SH-SY5Y (cell line): ENCODE results near the gene NIPAL1.

Experiments
- GATA2 ChIP-seq: IDR thresholded peaks from 2 replicates; pipeline ENCODE4 v1.6.1; 2011; ENCODE audit warnings: mild to moderate bottlenecking, low read depth, low read length
- GATA3 ChIP-seq: IDR thresholded peaks from 2 replicates; pipeline ENCODE4 v1.6.1; 2011; ENCODE audit warnings: low read depth, mild to moderate bottlenecking, low read length, moderate library complexity

GRCh38 chr4:48037117-48037462 is 20.5 kb downstream of the NIPAL1 start:
- TF ChIP-seq GATA2 = no peak
- no peak for TF ChIP-seq GATA3
